Central memory CD8-positive, alpha-beta T cell (primary cell): ENCODE results near the gene CRACDL.
A peak's percentile ranks its signal among the peaks of the same experiment; 100 is the strongest.

ENCODE experiments used
- ATAC-seq: fragments of 150-1000 bp; cut with Tn5 transposase; replicated peaks from 2 replicates; pipeline ENCODE4 v1.10.0; 2022; ENCODE audit warnings: mild to moderate bottlenecking, moderate FRiP score, moderate number of reproducible peaks; ENCODE audit not compliant: poor library complexity, severe bottlenecking; ENCODE audit errors: extremely low read depth
- DNase-seq, 2 donors: peaks; one replicate each; pipeline ENCODE4 v3.0.0; 2021; ENCODE audit warnings: low spot score in 2 of 2
- H3K27ac Mint-ChIP-seq: one replicate; pipeline ENCODE4 v1.8.0; 2022; ENCODE audit warnings: low read depth, mild to moderate bottlenecking, moderate library complexity, mixed read lengths
- H3K27me3 Mint-ChIP-seq: one replicate; pipeline ENCODE4 v1.8.0; 2022; ENCODE audit warnings: mixed read lengths
- H3K36me3 Mint-ChIP-seq: one replicate; pipeline ENCODE4 v1.8.0; 2022; ENCODE audit warnings: mild to moderate bottlenecking, moderate library complexity, mixed read lengths; ENCODE audit not compliant: insufficient read depth
- H3K4me1 Mint-ChIP-seq: one replicate; pipeline ENCODE4 v1.8.0; 2022; ENCODE audit warnings: mixed read lengths
- H3K4me3 Mint-ChIP-seq: one replicate; pipeline ENCODE4 v1.8.0; 2022; ENCODE audit warnings: mild to moderate bottlenecking, moderate library complexity, mixed read lengths
- H3K9me3 Mint-ChIP-seq: one replicate; pipeline ENCODE4 v1.8.0; 2022; ENCODE audit warnings: mixed read lengths

The CRACDL gene

GRCh38 chr2:98790221-98790620 is 145.8 kb downstream of the CRACDL start:
- ATAC-seq, result no peak
- DNase-seq, result no peak
- Mint-ChIP-seq H3K27ac (no peak overlapping the region), H3K9me3 (no peaks in the 10 kb centered on the region), H3K4me1 (no peaks in the 10 kb centered on the region), H3K4me3 (no peak overlapping the region), H3K27me3 (no peaks in the 10 kb centered on the region), H3K36me3 (peaks cover 2% of the 10 kb centered on the region)

GRCh38 chr2:98787700-98788099 is 148.3 kb downstream of the CRACDL start:
- H3K4me3 Mint-ChIP-seq, result no peak overlapping the region

GRCh38 chr2:98786179-98786578 is 149.8 kb downstream of the CRACDL start:
- Mint-ChIP-seq H3K27ac (no peak overlapping the region), H3K4me3 (no peak overlapping the region), H3K9me3 (peaks cover 10% of the 10 kb centered on the region), H3K36me3 (no peaks in the 10 kb centered on the region), H3K4me1 (no peaks in the 10 kb centered on the region), H3K27me3 (no peaks in the 10 kb centered on the region)
- DNase-seq (no peak), ATAC-seq (no peak)

More at GRCh38 chr2:98787700-98788099, 148.3 kb downstream of the CRACDL start:
- H3K36me3 Mint-ChIP-seq, result no peaks in the 10 kb centered on the region
- no peaks in the 10 kb centered on the region for H3K4me1 Mint-ChIP-seq
- H3K9me3 Mint-ChIP-seq, result no peaks in the 10 kb centered on the region
- DNase-seq, result no peak
- no peak for ATAC-seq
- no peak overlapping the region for H3K27ac Mint-ChIP-seq
- H3K27me3 Mint-ChIP-seq, result no peaks in the 10 kb centered on the region

DNA sequence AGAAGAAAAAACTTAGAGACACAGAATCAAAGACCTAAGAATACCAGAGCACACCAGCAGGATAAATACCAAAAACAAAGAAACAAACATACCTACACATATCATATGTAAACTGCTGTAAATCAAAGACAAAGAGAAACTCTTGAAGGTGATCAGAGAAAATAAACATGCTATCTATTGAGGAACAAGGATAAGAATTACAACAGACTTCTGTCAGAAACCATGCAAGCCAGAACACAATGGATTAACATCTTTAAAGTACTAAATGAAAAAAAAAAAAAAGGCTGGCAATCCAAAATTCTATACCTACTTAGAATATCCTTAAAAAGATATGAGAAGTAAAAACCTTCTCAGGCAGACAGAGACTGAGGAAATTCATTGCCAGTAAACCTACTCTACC is 153.5 kb downstream of the CRACDL start:
- ATAC-seq, result no peak
- Mint-ChIP-seq H3K27ac (no peak overlapping the region), H3K27me3 (no peaks in the 10 kb centered on the region), H3K4me3 (no peak overlapping the region), H3K36me3 (no peaks in the 10 kb centered on the region), H3K9me3 (peaks cover 10% of the 10 kb centered on the region), H3K4me1 (no peaks in the 10 kb centered on the region)
- DNase-seq, result no peak

DNA sequence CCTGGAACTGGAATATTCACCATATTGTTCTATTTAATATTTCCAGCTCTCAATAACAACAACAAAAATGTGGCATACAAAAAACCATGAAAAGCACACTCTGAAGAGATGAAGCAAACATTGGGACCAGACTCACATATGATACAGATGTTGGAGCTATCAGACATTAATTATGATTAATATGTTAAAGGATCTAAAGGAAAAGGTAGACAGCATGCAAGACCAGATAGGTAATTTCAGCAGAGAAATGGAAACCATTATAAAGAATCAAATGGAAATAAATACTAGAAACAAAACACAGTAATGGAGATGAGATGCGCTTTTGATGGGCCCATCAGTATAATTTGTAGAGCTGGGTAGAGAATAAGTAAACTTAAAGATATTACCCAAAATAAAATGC is 154.2 kb downstream of the CRACDL start:
- Mint-ChIP-seq H3K4me1 (no peaks in the 10 kb centered on the region), H3K27ac (no peak overlapping the region), H3K9me3 (peaks cover 10% of the 10 kb centered on the region), H3K36me3 (no peaks in the 10 kb centered on the region), H3K27me3 (no peaks in the 10 kb centered on the region), H3K4me3 (no peak overlapping the region)
- DNase-seq (no peak), ATAC-seq (no peak)

DNA sequence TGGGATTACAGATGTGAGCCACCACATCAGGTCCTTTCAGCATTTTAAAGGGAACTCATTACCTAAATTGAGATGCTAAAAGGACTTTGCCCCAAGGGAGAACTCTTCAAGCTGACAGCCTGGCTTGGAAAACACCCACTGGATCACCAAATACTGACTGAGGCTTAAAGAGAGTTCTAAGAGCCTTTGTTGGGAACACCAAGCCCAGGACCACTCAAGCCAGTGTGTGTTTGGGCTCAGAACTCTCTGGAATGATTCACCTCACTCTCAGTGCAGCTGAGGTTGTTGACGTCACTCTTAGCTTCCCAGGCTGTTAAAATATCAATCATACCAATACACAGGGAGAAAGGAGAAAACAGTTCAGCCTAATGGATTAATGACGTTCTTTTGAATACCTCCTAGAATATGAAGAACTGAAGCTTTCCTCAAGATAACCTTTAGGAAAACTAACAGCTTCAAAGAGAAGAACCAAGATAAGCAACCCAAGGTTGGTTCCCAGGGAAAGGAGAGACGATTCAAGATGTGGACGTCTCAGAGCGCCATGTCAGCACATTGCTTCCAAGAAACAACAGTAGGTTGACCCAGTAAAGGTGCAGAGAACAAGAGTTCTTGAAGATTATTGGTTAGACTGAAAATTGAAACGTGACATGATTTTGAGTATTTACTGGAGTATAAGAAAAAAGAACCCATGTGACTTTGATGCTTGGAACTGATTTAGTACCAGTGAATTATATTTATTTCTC is 157.1 kb downstream of the CRACDL start:
- Mint-ChIP-seq H3K9me3 (peaks cover 10% of the 10 kb centered on the region), H3K27me3 (no peaks in the 10 kb centered on the region), H3K36me3 (no peaks in the 10 kb centered on the region), H3K4me3 (no peak overlapping the region), H3K4me1 (peaks cover 10% of the 10 kb centered on the region), H3K27ac (no peak overlapping the region)
- ATAC-seq (no peak), DNase-seq (no peak)

- Mint-ChIP-seq H3K4me3 (no peak overlapping the region), H3K4me1 (peaks cover 17% of the 10 kb centered on the region), H3K9me3 (peaks cover 10% of the 10 kb centered on the region), H3K27ac (no peak overlapping the region), H3K27me3 (no peaks in the 10 kb centered on the region), H3K36me3 (no peaks in the 10 kb centered on the region)
- no peak for ATAC-seq
- DNase-seq, result no peak
Measured at GRCh38 chr2:98778151-98778550, 157.9 kb downstream of the CRACDL start.

DNA sequence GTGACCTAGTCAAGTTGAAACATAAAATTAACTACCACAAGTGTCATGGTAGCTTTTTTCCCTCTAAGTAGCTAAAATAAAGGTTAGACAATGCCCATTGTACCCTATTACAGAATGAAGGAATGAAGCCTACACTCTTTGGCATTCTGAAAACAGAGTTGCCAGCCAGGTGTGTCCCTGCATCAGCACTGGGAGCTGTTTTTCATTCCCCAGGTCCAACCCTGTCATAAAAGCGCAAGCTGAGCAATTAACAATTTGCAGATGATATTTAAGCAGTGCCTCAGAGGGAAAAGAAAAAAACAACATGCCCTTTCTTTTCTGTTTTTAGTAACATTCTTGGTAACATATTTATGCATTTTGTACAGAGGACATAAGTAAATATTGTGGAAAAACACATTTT is 158.3 kb downstream of the CRACDL start:
- no peaks in the 10 kb centered on the region for H3K27me3 Mint-ChIP-seq
- H3K4me3 Mint-ChIP-seq, result no peak overlapping the region
- peaks cover 22% of the 10 kb centered on the region for H3K4me1 Mint-ChIP-seq
- no peaks in the 10 kb centered on the region for H3K36me3 Mint-ChIP-seq
- no peak for DNase-seq
- no peak overlapping the region for H3K27ac Mint-ChIP-seq
- peaks cover 10% of the 10 kb centered on the region for H3K9me3 Mint-ChIP-seq
- ATAC-seq, result no peak

GRCh38 chr2:98777076-98777475 is 158.9 kb downstream of the CRACDL start:
- no peak for DNase-seq
- H3K9me3 Mint-ChIP-seq, result peaks cover 5% of the 10 kb centered on the region
- ATAC-seq, result no peak
- peaks cover 28% of the 10 kb centered on the region for H3K4me1 Mint-ChIP-seq
- H3K36me3 Mint-ChIP-seq, result no peaks in the 10 kb centered on the region
- no peak overlapping the region for H3K27ac Mint-ChIP-seq
- H3K4me3 Mint-ChIP-seq, result no peak overlapping the region
- H3K27me3 Mint-ChIP-seq, result no peaks in the 10 kb centered on the region

DNA sequence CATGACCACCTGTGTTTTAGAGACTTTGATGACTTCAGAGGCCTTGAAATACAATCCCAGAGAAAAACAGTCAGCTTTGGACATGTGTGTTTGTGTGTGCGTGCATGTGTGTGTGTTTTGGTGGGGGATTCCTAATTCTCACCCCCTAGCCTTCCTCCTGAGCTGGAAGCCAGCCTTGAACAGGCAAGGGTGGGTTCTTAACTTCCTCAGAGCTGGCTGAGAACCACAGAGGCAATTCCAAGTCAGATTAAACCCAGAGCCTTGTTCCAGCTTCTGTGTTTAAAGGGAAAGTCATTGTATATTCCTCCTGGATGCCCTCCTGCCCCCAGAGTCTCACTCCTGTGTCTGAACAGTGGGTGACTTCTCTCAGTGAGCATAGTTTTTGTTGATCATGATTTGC is 159.9 kb downstream of the CRACDL start:
- ATAC-seq (no peak), DNase-seq (no peak)
- Mint-ChIP-seq H3K27me3 (no peaks in the 10 kb centered on the region), H3K4me1 (peaks cover 38% of the 10 kb centered on the region), H3K4me3 (no peak overlapping the region), H3K9me3 (no peaks in the 10 kb centered on the region), H3K27ac (no peak overlapping the region), H3K36me3 (peaks cover 7% of the 10 kb centered on the region)

- Mint-ChIP-seq H3K27me3 (no peaks in the 10 kb centered on the region), H3K4me3 (no peak overlapping the region), H3K36me3 (peaks cover 12% of the 10 kb centered on the region), H3K27ac (peak overlapping the region; percentile 68), H3K9me3 (no peaks in the 10 kb centered on the region), H3K4me1 (peaks cover 45% of the 10 kb centered on the region)
- DNase-seq, result no peak
- ATAC-seq, result no peak
Measured at GRCh38 chr2:98775146-98775986, 160.7 kb downstream of the CRACDL start.

DNA sequence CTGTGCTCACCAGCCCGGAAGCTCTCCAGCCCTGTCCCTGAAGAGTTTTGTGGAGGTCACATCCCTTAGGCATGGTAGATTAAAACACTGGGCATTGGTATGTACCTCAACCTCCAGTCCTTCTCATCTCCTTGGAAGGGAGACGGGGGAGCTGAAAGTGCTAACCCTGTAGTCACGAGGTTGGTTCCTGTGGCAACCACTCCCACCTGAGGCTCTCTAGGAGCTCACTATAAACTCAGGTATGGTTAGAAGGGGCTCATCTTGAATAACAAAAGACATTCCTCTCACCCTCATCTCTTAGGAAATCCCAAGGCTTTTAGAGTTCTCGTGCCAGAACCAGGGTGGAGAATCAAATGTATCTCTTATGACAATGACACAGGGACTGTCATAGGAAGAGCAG is 162.1 kb downstream of the CRACDL start:
- Mint-ChIP-seq H3K4me3 (no peak overlapping the region), H3K27ac (peak overlapping the region; percentile 97), H3K9me3 (no peaks in the 10 kb centered on the region), H3K36me3 (peaks cover 19% of the 10 kb centered on the region), H3K27me3 (no peaks in the 10 kb centered on the region), H3K4me1 (peaks cover 58% of the 10 kb centered on the region)
- no peak for ATAC-seq
- no peak for DNase-seq

GRCh38 chr2:98773169-98773568 is 162.9 kb downstream of the CRACDL start:
- Mint-ChIP-seq H3K36me3 (peaks cover 20% of the 10 kb centered on the region), H3K27me3 (no peaks in the 10 kb centered on the region), H3K27ac (peak overlapping the region; percentile 97), H3K4me1 (peaks cover 65% of the 10 kb centered on the region), H3K4me3 (peak overlapping the region; percentile 84), H3K9me3 (no peaks in the 10 kb centered on the region)
- ATAC-seq (no peak), DNase-seq (no peak)
